PC-9 (cell line): ENCODE measurements around the gene ZNF785.

Experiments
- EZH2 ChIP-seq: fragments of 200-600 bp; sonication (generic); IDR thresholded peaks from 2 replicates; pipeline ENCODE4 v1.8.0; 2017; ENCODE audit warnings: antibody characterized with exemption, low read depth
- TF ChIP-seq, protein P1 (sequence below): fragments of 200-600 bp; sonication (generic); conservative IDR thresholded peaks from 2 replicates; pipeline ENCODE4 v1.6.1; 2017; ENCODE audit warnings: mixed run types, antibody characterized with exemption, mild to moderate bottlenecking, moderate library complexity

GRCh38 chr16:30562021-30562420 is 23.5 kb downstream of the ZNF785 start:
- TF ChIP-seq, protein P1, sequence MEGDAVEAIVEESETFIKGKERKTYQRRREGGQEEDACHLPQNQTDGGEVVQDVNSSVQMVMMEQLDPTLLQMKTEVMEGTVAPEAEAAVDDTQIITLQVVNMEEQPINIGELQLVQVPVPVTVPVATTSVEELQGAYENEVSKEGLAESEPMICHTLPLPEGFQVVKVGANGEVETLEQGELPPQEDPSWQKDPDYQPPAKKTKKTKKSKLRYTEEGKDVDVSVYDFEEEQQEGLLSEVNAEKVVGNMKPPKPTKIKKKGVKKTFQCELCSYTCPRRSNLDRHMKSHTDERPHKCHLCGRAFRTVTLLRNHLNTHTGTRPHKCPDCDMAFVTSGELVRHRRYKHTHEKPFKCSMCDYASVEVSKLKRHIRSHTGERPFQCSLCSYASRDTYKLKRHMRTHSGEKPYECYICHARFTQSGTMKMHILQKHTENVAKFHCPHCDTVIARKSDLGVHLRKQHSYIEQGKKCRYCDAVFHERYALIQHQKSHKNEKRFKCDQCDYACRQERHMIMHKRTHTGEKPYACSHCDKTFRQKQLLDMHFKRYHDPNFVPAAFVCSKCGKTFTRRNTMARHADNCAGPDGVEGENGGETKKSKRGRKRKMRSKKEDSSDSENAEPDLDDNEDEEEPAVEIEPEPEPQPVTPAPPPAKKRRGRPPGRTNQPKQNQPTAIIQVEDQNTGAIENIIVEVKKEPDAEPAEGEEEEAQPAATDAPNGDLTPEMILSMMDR = no peak
- no peak for TF ChIP-seq EZH2
